HG02798 (cell line): ENCODE results near the gene CDH13.

Experiments
- ATAC-seq: cut with Tn5 transposase; IDR thresholded peaks from one replicate; pipeline ENCODE4 v1.9.1; 2021; ENCODE audit warnings: mild to moderate bottlenecking; ENCODE audit not compliant: unreplicated experiment, poor library complexity

The CDH13 gene

GRCh38 chr16:82626791-82627261, at the start of gene CDH13:
Gene CDH13, plus strand, starts transcription at chr16:82626969.
- ATAC-seq = no peak

GRCh38 chr16:82580298-82580890, 46.4 kb upstream of the CDH13 start:
- ATAC-seq = no peak

GRCh38 chr16:82582975-82583374, 43.8 kb upstream of the CDH13 start:
- ATAC-seq = no peak

DNA sequence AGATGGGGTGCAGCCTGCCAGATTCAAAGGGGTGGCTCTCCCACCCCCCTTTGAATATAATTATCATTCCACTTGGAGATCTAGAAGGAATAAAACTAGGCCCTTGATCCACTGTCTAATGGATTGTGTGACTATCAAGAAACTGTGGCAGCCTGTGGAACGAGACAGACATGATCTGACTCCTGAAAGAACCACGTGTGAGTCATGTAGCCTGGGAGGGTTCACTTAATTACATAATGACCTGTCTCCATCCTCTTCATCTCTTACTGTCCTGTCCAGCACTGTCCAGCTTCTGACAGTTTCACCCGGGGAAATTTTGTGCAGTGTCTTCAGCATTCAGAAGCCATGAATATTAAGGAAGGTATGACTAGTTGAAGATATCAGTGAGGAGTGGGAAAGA, 43.3 kb upstream of the CDH13 start:
- no peak for ATAC-seq

DNA sequence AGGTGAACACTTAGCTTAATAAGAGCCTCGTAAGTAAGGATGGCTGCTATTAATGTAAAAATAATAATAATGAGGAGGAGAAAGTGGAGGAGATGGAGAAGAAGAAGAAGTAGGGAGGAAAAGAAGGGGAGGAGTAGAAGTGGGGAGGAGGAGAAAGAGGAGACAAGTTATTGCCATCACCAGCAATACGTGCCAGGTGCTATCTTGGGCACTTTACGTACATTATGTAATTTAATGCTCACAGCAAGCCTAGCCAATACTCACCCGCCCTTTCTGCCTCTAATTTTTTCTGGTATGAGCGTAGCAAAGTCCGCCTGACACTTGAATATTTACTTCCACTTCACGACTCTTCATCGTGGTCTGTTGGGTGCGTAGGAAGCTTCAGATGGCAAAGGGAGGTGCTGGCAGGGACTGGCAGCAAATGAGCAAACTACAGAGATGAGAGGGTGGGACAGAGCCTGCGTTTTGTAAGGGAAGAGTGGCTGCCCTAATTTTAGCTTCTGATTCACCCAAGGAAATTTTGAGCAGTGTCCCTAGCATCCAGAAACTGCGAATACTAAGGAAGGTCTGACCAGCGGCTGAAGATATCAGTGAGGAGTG, 42.1 kb upstream of the CDH13 start:
- no peak for ATAC-seq

GRCh38 chr16:82585675-82586074, 41.1 kb upstream of the CDH13 start:
- no peak for ATAC-seq

- no peak for ATAC-seq
These were observed 40.6 kb upstream of the CDH13 start for GRCh38 chr16:82586130-82586529.

DNA sequence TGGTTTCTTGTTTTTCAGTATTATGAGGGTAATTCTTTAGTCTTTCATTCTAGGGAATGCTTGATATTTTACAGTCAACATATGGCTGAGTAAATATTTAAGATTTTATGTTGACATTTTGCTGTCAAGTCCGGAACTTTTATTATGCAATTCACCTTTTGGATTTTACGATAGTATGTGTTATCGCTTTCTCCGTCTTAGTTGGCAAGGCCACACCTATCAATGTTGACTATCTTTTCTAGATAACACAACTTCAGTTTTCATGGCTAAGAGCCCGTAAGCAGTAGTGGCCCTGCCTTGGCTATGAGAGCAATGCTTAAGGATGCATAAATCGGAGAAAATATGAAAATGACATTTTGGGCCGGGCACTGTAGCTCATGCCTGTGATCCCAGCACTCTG, 39.5 kb upstream of the CDH13 start:
- no peak for ATAC-seq

DNA sequence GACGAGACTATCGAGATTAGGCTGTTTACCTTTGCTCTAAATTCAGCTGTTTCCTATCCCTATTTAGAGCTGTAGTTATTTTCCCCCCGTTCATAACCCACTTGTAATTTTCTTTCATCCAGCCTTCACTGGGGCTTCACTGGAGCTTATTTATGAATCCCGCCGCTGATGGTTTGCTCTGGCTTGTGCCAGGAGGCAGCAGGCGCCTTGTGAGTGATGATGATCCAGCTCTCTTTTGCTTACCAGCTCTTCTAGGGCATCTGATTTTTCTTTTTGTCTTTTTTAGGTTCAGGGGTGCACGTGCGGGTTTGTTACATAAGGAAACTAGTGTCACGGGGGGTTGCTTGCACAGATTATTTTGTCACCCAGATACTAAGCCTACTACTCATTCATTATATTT, 37.4 kb upstream of the CDH13 start:
- ATAC-seq = no peak

GRCh38 chr16:82594114-82594513, 32.7 kb upstream of the CDH13 start:
- no peak for ATAC-seq

DNA sequence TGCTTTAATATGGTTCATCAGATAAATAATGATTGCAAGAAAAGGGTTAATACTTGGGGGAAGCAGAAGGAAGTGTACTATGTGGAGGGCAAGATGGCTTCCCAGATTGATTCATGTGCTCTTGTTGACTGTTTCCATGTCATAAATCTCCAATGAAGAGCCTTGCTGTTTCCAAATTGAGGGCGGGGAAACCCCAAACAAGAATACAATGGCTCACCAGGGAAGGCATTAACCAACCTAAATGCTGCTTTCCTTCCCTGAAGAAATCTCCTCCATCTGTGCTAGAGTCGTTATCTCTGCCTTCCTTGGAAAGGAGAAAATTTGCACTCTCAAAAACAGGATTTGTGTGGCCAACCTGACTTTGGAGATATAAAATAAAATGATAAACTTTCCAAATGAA, 28.0 kb upstream of the CDH13 start:
- no peak for ATAC-seq

DNA sequence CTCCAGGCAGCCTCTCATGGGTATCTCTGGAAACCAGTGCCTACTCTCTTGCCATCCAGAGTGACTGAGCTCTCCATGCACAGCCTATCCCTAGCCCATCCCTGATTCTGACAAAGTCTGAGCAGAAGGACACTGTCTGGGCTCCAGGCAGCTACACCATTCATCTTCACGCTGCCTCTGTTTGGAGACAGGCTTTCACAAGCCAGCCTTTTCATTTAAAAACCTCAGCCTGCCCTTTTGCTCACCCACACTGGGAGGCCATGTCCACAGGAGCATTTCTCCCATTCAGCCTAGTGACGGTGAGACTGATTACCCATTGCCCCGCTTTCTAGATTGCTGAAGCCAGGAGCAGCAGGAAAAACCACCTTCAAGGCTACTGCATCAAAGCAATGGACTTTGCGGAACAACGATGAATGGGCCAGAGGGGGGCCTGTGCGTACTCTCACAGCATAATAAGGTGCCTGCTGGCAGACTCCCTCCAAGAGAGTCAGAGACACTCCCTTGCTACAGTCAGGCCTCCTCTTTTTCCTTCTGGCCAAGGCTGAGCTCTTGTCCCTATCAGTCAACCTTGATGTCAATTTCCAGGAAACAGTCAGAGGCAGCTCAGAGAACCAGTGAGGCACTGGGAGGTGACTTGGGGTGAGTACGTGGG, 24.7 kb upstream of the CDH13 start:
- ATAC-seq = no peak

DNA sequence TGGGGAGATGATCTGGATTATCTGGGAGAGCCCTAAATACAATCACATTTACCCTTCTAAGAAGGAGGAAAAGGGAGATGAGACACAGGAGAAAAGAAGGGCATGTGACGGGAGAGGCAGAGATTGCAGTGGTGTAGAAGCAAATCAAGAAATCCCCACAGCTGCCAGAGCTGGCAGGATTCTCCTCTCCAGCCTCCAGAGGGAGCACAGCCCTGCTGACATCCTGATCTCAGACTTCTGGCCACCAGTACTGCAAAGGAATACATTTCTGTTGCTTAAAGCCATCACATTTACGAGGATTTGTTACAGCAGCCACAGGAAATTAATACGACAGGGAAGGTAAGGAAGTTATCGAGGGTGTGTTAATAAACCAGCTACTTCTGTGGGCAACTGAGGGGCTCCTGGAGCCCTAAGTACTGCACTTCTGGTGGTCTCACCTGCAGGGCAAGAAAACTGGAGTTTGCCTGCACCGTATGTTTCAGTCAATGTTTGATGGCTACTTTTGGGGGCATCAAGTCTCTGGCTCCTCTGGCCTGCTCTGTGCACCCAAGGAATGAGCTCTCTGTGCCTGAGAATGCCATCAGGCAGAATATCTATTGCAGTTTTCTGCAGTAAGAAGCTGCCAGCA, 22.9 kb upstream of the CDH13 start:
- no peak for ATAC-seq

DNA sequence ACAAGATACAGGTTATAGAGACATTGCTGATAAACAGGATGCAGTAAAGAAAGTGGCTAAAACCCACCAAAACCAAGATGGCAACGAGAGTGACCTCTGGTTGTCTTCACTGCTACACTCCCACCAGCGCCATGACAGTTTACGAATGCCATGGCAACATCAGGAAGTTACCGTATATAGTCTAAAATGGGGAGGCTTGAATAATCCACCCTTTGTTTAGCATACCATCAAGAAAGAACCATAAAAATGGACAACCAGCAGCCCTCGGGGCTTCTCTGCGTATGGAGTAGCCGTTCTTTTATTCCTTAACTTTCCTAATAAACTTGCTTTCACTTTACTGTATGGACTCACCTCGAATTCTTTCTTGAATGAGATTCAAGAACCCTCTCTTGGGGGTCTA, 21.7 kb upstream of the CDH13 start:
- no peak for ATAC-seq

GRCh38 chr16:82605863-82606620, 20.7 kb upstream of the CDH13 start:
- ATAC-seq = no peak

DNA sequence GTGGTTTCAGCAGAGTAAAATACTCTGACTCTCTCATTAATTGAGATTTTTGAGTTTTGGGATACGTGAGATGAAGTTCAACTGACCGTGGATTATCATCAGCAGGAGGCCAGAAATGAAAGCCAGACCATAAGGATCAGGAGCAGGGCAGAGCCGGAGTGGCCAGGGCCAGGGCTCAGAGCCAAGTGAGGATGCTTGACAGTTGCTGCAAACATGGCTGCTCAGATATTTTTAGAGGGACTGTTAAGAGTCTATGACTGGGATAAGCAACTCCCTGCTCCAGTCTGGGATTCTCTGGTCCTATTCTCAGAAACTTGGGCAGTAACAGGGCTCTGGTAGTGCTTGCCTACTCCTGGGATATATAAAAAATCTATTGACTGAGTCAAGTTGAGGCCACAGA, 17.6 kb upstream of the CDH13 start:
- ATAC-seq = no peak

DNA sequence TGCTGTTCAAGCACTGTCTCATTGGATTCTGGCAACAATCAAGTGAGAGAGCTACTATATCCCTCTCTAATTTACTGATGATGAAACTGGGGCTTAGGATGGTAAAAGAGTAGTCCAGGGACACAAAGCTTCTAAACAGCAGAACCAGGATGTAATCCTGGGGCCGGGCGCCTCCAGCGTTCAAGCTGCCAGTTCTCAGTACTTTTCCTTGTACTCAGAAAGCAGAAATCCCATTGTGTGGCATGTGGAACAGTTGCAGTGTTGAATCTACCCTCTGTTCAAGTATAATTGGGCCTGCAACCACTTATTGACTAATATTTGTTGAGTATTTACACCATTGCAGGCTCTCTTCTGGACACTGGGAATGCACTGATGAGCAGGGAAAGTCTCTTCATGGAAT, 14.5 kb upstream of the CDH13 start:
- no peak for ATAC-seq

- no peak for ATAC-seq
These were observed 10.4 kb upstream of the CDH13 start for GRCh38 chr16:82616356-82616755.

DNA sequence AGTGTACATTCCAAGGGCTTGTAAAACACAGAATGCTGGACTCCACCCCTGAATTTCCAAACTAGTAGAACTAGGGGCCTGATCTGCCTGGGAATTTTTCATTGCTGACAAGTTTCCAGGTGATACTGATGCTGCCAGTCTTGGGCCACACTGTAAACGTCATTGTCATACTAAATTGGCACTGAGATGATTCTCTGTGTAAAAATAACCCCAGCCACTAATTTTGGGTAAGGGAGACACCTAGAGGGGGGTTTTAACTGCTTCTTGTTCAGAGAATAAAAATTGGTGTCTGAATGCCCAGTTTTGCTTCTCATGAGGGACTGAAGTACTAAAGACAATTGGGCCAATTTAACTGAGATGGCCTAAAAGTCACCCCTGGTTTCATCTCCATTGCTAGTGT, 5.0 kb upstream of the CDH13 start:
- no peak for ATAC-seq

- ATAC-seq = no peak
These were observed 3.5 kb upstream of the CDH13 start for GRCh38 chr16:82623241-82623640.
